NCI-H2196 treated with DMSO at 0.1 percent for 48 hours (cell line): ENCODE measurements around the gene KNOP1.
A peak's percentile ranks its signal among the peaks of the same experiment; 100 is the strongest.
"Not testable (repeated sequence)": the region's sequence is repeated elsewhere in the genome, so short reads cannot be mapped to it uniquely, and the experiment has no call there.

Source experiments
- DNase-seq: peaks from one replicate; lab custom pipeline; 2025; ENCODE audit not compliant: unreplicated experiment; lab: John Stamatoyannopoulos, UW

KNOP1 gene

GRCh38 chr16:19687279-19687678 is 30.7 kb downstream of the KNOP1 start:
- no peak for DNase-seq

- DNase-seq: no peak
These were observed 32.9 kb downstream of the KNOP1 start for GRCh38 chr16:19685176-19685575.

GRCh38 chr16:19683453-19684236 is 34.4 kb downstream of the KNOP1 start:
- no peak for DNase-seq

- no peak for DNase-seq
These were observed 36.4 kb downstream of the KNOP1 start for GRCh38 chr16:19681637-19682036.

- DNase-seq: peak; percentile 32
These were observed 37.1 kb downstream of the KNOP1 start for GRCh38 chr16:19680881-19681340.

GRCh38 chr16:19679281-19679680 is 38.7 kb downstream of the KNOP1 start:
- DNase-seq: not testable (repeated sequence)

GRCh38 chr16:19678804-19679203 is 39.2 kb downstream of the KNOP1 start:
- no peak for DNase-seq

- no peak for DNase-seq
These were observed 40.6 kb downstream of the KNOP1 start for GRCh38 chr16:19677402-19677801.

GRCh38 chr16:19674485-19674884 is 43.5 kb downstream of the KNOP1 start:
- no peak for DNase-seq

- no peak for DNase-seq
These were observed 45.6 kb downstream of the KNOP1 start for GRCh38 chr16:19672378-19672777.

- DNase-seq: no peak
These were observed 51.5 kb downstream of the KNOP1 start for GRCh38 chr16:19666477-19666876.

GRCh38 chr16:19665313-19665712 is 52.7 kb downstream of the KNOP1 start:
- not testable (repeated sequence) for DNase-seq

- DNase-seq: no peak
These were observed 53.9 kb downstream of the KNOP1 start for GRCh38 chr16:19664166-19664565.

- DNase-seq: no peak
These were observed 55.7 kb downstream of the KNOP1 start for GRCh38 chr16:19662351-19662750.

GRCh38 chr16:19660432-19660831 is 57.6 kb downstream of the KNOP1 start:
- DNase-seq: no peak

GRCh38 chr16:19659554-19659953 is 58.5 kb downstream of the KNOP1 start:
- DNase-seq: no peak

- no peak for DNase-seq
These were observed 60.2 kb downstream of the KNOP1 start for GRCh38 chr16:19657831-19658230.

- no peak for DNase-seq
These were observed 62.7 kb downstream of the KNOP1 start for GRCh38 chr16:19655242-19655777.

GRCh38 chr16:19654147-19654546 is 63.9 kb downstream of the KNOP1 start:
- DNase-seq: no peak
